ENCODE measurements around the gene ANKRD63.

- TF ChIP-seq ESRRG (CRISPR knock-in tag; IDR thresholded peaks at IDR 0.05): no peak
- TF ChIP-seq OSR1 (CRISPR knock-in tag; IDR thresholded peaks at IDR 0.05): no peak
- TF ChIP-seq ZC3H10 (CRISPR knock-in tag; IDR thresholded peaks at IDR 0.05): no peak
- TF ChIP-seq PATZ1 (CRISPR knock-in tag; IDR thresholded peaks at IDR 0.05; ENCODE audit: borderline replicate concordance): no peak
- TF ChIP-seq, protein P1, sequence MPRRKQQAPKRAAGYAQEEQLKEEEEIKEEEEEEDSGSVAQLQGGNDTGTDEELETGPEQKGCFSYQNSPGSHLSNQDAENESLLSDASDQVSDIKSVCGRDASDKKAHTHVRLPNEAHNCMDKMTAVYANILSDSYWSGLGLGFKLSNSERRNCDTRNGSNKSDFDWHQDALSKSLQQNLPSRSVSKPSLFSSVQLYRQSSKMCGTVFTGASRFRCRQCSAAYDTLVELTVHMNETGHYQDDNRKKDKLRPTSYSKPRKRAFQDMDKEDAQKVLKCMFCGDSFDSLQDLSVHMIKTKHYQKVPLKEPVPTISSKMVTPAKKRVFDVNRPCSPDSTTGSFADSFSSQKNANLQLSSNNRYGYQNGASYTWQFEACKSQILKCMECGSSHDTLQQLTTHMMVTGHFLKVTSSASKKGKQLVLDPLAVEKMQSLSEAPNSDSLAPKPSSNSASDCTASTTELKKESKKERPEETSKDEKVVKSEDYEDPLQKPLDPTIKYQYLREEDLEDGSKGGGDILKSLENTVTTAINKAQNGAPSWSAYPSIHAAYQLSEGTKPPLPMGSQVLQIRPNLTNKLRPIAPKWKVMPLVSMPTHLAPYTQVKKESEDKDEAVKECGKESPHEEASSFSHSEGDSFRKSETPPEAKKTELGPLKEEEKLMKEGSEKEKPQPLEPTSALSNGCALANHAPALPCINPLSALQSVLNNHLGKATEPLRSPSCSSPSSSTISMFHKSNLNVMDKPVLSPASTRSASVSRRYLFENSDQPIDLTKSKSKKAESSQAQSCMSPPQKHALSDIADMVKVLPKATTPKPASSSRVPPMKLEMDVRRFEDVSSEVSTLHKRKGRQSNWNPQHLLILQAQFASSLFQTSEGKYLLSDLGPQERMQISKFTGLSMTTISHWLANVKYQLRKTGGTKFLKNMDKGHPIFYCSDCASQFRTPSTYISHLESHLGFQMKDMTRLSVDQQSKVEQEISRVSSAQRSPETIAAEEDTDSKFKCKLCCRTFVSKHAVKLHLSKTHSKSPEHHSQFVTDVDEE (CRISPR knock-in tag; IDR thresholded peaks at IDR 0.05): no peak
- no peak for TF ChIP-seq CSRNP3 (CRISPR knock-in tag; IDR thresholded peaks at IDR 0.05)
- no peak for TF ChIP-seq ZFP3 (CRISPR knock-in tag; IDR thresholded peaks at IDR 0.05)
- TF ChIP-seq ZNF70 (CRISPR knock-in tag; IDR thresholded peaks at IDR 0.05): no peak
- no peak for TF ChIP-seq GLIS3 (CRISPR knock-in tag; IDR thresholded peaks at IDR 0.05)
- TF ChIP-seq BACH2 (CRISPR knock-in tag; IDR thresholded peaks at IDR 0.05; ENCODE audit: borderline replicate concordance): no peak
- no peak for TF ChIP-seq TOX (CRISPR knock-in tag; IDR thresholded peaks at IDR 0.05; ENCODE audit: borderline replicate concordance)
- no peak for TF ChIP-seq SNAI2 (CRISPR knock-in tag; IDR thresholded peaks at IDR 0.05)
Observed at GRCh38 chr15:40309344-40309862, 26.5 kb upstream of the ANKRD63 start.

Data from SK-N-SH treated with all-trans-retinoic acid at 6 μM for 48 hours (cell line).